IPS-15b (cell line): Measurements from ENCODE around the gene DRD5.
"Not testable (repeated sequence)": the region's sequence is repeated elsewhere in the genome, so short reads cannot be mapped to it uniquely, and the experiment has no call there.

ENCODE experiments used
- H3K27me3 ChIP-seq: one replicate; pipeline ENCODE4 v1.6.1; 2013; ENCODE audit warnings: low read length; ENCODE audit not compliant: control insufficient read depth, insufficient read depth
- H3K36me3 ChIP-seq: one replicate; pipeline ENCODE4 v1.6.1; 2013; ENCODE audit warnings: low read length; ENCODE audit not compliant: control insufficient read depth, insufficient read depth
- H3K4me1 ChIP-seq: one replicate; pipeline ENCODE4 v1.6.1; 2013; ENCODE audit warnings: mild to moderate bottlenecking, low read length; ENCODE audit not compliant: control insufficient read depth, insufficient read depth
- H3K4me3 ChIP-seq: one replicate; pipeline ENCODE4 v1.5.1; 2013; ENCODE audit warnings: low read depth, low read length
- H3K9ac ChIP-seq: one replicate; pipeline ENCODE4 v1.6.1; 2013; ENCODE audit warnings: low read depth, mild to moderate bottlenecking, low read length
- H3K9me3 ChIP-seq: one replicate; pipeline ENCODE4 v1.6.1; 2013; ENCODE audit warnings: mild to moderate bottlenecking, low read length; ENCODE audit not compliant: control insufficient read depth, insufficient read depth

Gene DRD5

GRCh38 chr4:9771034-9771433 is 10.4 kb upstream of the DRD5 start:
- no peaks in the 10 kb centered on the region for H3K36me3 ChIP-seq
- H3K9me3 ChIP-seq, result no peaks in the 10 kb centered on the region
- no peaks in the 10 kb centered on the region for H3K27me3 ChIP-seq
- H3K4me3 ChIP-seq, result no peak overlapping the region
- no peaks in the 10 kb centered on the region for H3K4me1 ChIP-seq
- no peak overlapping the region for H3K9ac ChIP-seq

- Histone ChIP-seq H3K36me3 (no peaks in the 10 kb centered on the region), H3K9ac (no peak overlapping the region), H3K4me3 (no peak overlapping the region), H3K4me1 (no peaks in the 10 kb centered on the region), H3K27me3 (no peaks in the 10 kb centered on the region), H3K9me3 (no peaks in the 10 kb centered on the region)
These were observed 8.0 kb upstream of the DRD5 start for GRCh38 chr4:9773471-9773870.

- H3K9ac ChIP-seq, result no peak overlapping the region
- no peaks in the 10 kb centered on the region for H3K9me3 ChIP-seq
- peaks cover 40% of the 10 kb centered on the region for H3K27me3 ChIP-seq
- H3K4me3 ChIP-seq, result peak overlapping the region; percentile 39
- no peaks in the 10 kb centered on the region for H3K4me1 ChIP-seq
- no peaks in the 10 kb centered on the region for H3K36me3 ChIP-seq
These were observed 652 bp downstream of the DRD5 start for GRCh38 chr4:9782136-9782436.

GRCh38 chr4:9785891-9786290 is 4.5 kb downstream of the DRD5 start:
- not testable (repeated sequence) for H3K36me3 ChIP-seq
- H3K27me3 ChIP-seq, result peaks cover 26% of the 10 kb centered on the region

GRCh38 chr4:9792381-9792780 is 10.9 kb downstream of the DRD5 start:
- H3K9ac ChIP-seq, result no peak overlapping the region
- no peaks in the 10 kb centered on the region for H3K4me1 ChIP-seq
- H3K9me3 ChIP-seq, result no peaks in the 10 kb centered on the region
- H3K36me3 ChIP-seq, result no peaks in the 10 kb centered on the region
- H3K4me3 ChIP-seq, result no peak overlapping the region
- no peaks in the 10 kb centered on the region for H3K27me3 ChIP-seq

More at GRCh38 chr4:9785891-9786290, 4.5 kb downstream of the DRD5 start:
- H3K4me1 ChIP-seq, H3K9me3 ChIP-seq, H3K9ac ChIP-seq, H3K4me3 ChIP-seq: not testable (repeated sequence)

GRCh38 chr4:9796641-9797040 is 15.2 kb downstream of the DRD5 start:
- not testable (repeated sequence) for H3K4me1 ChIP-seq, H3K4me3 ChIP-seq

GRCh38 chr4:9800848-9801247 is 19.4 kb downstream of the DRD5 start:
- Histone ChIP-seq H3K9ac (no peak overlapping the region), H3K36me3 (no peaks in the 10 kb centered on the region), H3K4me3 (no peak overlapping the region), H3K27me3 (no peaks in the 10 kb centered on the region), H3K4me1 (no peaks in the 10 kb centered on the region), H3K9me3 (no peaks in the 10 kb centered on the region)

More at GRCh38 chr4:9796641-9797040, 15.2 kb downstream of the DRD5 start:
- H3K9ac ChIP-seq, H3K27me3 ChIP-seq, H3K9me3 ChIP-seq, H3K36me3 ChIP-seq: not testable (repeated sequence)

GRCh38 chr4:9804918-9805317 is 23.5 kb downstream of the DRD5 start:
- Histone ChIP-seq H3K4me1 (no peaks in the 10 kb centered on the region), H3K4me3 (no peak overlapping the region), H3K27me3 (no peaks in the 10 kb centered on the region), H3K36me3 (no peaks in the 10 kb centered on the region), H3K9ac (no peak overlapping the region), H3K9me3 (no peaks in the 10 kb centered on the region)

GRCh38 chr4:9808077-9808476 is 26.6 kb downstream of the DRD5 start:
- no peak overlapping the region for H3K9ac ChIP-seq
- H3K4me1 ChIP-seq, result no peaks in the 10 kb centered on the region
- no peaks in the 10 kb centered on the region for H3K9me3 ChIP-seq
- no peaks in the 10 kb centered on the region for H3K27me3 ChIP-seq
- H3K36me3 ChIP-seq, result no peaks in the 10 kb centered on the region
- H3K4me3 ChIP-seq, result no peak overlapping the region

GRCh38 chr4:9811806-9812205 is 30.4 kb downstream of the DRD5 start:
- no peaks in the 10 kb centered on the region for H3K27me3 ChIP-seq
- no peak overlapping the region for H3K4me3 ChIP-seq
- no peak overlapping the region for H3K9ac ChIP-seq
- no peaks in the 10 kb centered on the region for H3K36me3 ChIP-seq
- H3K9me3 ChIP-seq, result no peaks in the 10 kb centered on the region
- H3K4me1 ChIP-seq, result no peaks in the 10 kb centered on the region

- no peaks in the 10 kb centered on the region for H3K27me3 ChIP-seq
- no peaks in the 10 kb centered on the region for H3K9me3 ChIP-seq
- no peaks in the 10 kb centered on the region for H3K4me1 ChIP-seq
- H3K36me3 ChIP-seq, result no peaks in the 10 kb centered on the region
- no peak overlapping the region for H3K9ac ChIP-seq
- no peak overlapping the region for H3K4me3 ChIP-seq
These were observed 31.3 kb downstream of the DRD5 start for GRCh38 chr4:9812501-9813340.

GRCh38 chr4:9816285-9816684 is 34.9 kb downstream of the DRD5 start:
- no peaks in the 10 kb centered on the region for H3K9me3 ChIP-seq
- no peaks in the 10 kb centered on the region for H3K36me3 ChIP-seq
- no peak overlapping the region for H3K9ac ChIP-seq
- H3K27me3 ChIP-seq, result no peaks in the 10 kb centered on the region
- H3K4me3 ChIP-seq, result no peak overlapping the region
- no peaks in the 10 kb centered on the region for H3K4me1 ChIP-seq
